H4 (cell line): Measurements from ENCODE around the gene JPH3. TPM values are rescaled to one million over a fixed set of nuclear protein-coding genes. Genes with fewer than 3 reads are reported as not detected.

Experiments used
- DNase-seq: peaks from one replicate; pipeline ENCODE4 v3.0.0-alpha.2; 2015; ENCODE audit warnings: low spot score
- total RNA-seq: library from RNA; depleted of rRNA; stranded (reverse); fragments of >200 nt; shearing (Covaris generic); gene quantifications from 2 replicates; pipeline ENCODE4 v1.2.3, GENCODE V29; 2014

JPH3 gene
- total RNA-seq, 1 experiment from 2014 or later: 3.3 TPM

DNA sequence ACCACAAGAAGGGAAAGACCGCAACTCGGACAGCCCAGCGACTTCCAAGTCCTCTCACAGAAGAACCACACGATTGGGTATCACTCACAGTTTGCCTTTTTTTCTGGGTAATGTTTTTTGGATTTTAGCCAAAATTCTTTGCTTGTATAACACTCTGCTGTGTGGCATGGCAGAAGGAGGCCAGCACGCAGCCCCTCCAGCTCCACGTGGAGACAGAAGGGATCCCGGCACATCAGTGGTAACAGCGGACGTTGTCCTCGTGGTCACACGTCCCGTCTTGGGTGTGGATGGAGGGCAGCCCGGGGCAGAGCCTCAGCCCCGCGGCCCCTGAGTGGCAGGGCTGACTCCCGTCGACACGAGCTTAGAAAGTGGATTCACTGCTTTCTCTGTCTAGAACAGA, 94.4 kb downstream of the JPH3 start:
- no peak for DNase-seq

DNA sequence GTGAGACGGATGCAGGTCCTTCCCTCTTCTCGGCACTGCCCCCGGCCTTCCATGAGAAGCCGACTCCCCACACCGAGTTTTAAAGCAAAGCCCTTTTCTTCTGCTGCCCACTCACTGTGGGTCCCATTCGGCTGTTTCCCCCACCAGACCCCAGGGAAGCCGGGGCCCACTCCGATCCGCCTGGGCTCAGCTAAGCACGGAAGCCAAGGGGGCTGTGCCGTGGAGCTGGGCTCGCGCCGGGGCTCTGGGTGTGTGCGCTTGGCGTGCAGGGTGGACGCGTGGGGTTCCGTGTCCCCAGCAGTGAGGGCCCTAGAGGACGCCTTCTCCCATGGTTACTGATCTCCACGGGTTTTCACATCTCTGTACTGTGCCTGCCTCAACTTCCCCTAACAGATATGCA, 94.9 kb downstream of the JPH3 start:
- no peak for DNase-seq

DNA sequence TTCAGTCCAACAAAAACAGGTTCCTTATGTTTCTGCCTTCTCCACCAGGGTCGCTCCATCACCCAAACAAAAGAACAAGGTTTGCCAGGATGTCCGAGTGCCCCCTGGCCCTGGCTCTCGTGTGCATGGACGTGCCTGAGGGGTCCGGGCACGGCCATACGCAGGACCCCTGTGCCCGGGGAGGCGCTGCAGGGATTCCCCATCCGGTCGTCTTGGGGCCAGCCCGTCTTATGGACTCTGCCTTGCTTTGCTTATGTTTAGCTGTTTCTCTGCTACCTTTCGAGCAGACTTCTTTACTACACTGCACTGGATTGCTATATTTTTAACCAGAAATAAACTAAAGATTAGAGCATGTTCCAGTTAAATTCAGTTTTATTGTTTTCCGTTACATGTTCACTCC, 95.5 kb downstream of the JPH3 start:
- DNase-seq: no peak

DNA sequence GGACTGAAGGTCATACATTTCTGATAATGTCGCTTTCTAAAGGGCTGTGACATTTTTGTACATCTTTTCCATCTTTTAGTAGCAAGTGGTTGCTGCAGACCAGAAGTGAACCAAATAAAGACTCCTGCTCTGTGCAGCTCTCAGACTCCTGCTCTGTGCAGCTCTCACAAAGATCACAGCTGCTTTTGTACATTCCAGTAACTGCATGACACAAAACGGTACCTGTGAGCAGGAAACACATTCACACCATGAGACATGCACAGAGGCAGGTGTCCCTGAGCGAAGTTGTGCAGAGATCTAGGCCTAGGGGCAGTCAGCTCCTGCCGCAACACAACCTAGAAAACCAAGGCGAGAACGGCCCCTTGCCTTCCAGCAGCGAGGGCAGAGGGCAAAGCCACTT, 95.9 kb downstream of the JPH3 start:
- DNase-seq: no peak

DNA sequence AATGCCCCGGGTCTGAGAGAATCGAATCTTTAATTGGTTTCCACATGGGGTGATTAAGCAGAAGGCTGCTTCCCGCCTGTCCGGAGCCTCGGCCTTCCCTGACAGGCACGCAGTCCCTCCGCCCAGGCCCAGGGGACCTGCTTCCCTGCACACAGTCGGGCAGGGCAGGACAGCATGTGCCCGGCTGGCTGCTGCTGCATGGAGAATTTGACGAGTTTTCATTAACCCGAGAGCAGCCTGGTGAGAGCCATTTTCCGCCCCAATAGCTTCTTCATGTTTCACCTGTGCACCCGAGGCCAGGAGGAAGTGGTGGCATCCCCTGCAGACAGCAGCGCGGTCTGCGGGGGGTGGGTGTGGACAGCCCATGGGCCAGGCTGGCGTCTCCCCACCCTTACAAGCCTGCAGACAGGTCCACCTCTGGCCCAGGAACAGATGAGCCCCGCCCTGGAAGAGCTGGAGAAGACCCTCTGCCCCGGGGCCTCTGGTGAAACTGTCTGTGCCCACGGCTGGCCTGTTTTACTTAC, 96.4 kb downstream of the JPH3 start:
- DNase-seq: no peak

DNA sequence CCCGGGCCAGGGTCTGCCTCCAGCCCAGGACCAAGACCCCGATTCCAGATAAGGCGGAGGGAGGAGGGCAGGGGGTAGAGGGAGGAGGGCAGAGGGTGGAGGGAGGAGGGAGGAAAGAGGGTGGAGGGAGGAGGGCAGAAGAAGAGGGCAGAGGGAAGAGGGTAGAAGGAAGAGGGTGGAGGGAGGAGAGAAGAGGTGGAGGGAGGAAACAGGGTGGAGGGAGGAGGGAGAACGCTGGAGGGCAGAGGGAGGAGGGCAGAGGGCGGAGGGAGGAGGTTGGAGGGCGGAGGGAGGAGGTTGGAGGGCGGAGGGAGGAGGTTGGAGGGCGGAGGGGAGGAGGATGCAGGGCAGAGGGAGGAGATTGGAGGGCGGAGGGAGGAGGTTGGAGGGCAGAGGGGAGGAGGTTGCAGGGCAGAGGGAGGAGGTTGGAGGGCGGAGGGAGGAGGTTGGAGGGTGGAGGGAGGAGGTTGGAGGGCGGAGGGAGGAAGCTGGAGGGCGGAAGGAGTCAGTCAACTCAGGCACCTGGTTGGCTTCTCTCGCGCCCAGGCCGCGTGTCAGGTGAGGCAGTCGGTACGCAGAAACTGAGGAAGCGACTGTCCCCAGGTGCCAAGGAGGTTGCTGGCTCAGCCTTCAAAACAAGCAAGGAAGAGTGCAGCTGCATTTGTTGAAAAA, 98.2 kb downstream of the JPH3 start:
- no peak for DNase-seq

DNA sequence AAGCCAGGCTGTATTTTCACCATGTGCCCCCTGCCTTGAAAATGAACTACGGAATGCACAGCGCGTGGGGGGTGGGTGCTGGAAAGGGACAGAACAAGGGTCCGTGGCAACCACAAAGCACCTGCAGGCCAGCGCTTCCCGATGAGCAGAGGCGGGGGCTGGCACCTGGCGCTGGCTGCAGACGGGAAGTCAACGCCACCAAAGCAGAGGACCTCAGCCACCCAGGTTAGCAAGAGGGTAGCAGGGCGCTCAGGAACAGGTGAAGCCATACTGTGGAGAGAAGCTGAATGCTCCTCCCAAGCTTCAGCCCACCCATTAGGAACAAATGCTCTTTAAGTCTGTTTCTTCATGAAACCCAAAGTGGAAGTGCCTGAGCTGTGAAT, 98.8 kb downstream of the JPH3 start:
- no peak for DNase-seq

DNA sequence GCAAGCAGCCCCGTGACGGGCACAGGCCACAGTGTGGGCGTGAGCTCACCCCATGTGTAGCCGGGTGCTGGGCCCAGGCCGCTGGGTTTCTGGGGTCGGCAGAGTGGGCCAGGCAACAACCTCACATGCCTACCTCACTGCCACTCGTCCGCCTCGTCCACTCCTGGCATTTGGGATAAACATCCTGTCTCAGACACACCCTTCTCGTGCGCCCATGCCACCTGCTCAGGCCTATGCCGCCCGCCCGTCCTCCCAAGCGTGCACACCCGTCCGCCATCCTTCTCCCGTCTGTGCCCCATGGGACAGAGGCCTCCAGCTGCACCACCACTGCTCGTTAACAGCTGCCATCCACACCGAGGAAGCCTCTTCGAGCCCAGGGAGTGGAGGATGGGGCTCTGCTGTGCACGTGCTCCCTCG, 99.2 kb downstream of the JPH3 start:
- DNase-seq: no peak

DNA sequence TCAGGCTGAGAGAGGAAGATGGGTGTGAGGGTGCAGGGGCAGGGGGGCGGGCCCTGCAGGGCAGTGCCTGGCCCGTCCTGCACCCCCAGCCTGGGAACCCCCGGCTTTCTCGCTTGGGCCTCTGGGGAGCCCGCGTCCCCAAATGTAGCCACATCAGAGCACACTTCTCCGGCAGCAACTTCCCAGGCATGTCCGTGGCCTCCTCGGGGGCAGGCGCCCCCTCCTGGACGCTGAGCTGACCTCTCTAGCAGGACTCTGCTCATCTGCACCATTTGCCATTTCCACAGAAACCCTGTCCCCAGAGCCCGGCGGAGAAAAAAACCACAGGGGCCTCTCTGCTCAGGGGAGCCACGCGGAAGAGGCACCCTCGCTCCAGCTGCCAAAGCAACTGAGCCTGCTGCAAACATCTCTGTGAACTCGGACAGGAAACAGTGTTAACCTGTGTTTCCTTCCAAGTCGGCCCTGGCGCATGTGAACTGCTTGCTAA, 100.1 kb downstream of the JPH3 start:
- DNase-seq: no peak

DNA sequence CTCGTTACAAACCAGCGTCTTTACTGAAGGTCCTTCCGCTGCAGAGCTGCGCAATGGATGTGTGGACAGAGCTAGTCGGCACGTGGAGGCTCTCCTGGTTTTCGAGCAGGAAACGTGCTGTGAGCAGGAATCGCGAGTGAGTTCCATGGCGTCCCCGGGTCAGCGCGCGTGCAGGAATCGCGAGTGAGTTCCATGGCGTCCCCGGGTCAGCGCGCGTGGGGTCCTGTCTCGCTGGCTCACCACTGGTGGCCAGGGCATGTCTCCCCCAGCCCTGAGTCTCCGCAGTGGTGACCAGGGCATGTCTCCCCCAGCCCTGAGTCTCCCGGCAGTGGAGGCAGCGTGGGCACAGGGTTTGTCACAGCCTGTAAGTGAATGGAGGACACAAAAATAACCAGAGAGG, 100.8 kb downstream of the JPH3 start:
- no peak for DNase-seq

DNA sequence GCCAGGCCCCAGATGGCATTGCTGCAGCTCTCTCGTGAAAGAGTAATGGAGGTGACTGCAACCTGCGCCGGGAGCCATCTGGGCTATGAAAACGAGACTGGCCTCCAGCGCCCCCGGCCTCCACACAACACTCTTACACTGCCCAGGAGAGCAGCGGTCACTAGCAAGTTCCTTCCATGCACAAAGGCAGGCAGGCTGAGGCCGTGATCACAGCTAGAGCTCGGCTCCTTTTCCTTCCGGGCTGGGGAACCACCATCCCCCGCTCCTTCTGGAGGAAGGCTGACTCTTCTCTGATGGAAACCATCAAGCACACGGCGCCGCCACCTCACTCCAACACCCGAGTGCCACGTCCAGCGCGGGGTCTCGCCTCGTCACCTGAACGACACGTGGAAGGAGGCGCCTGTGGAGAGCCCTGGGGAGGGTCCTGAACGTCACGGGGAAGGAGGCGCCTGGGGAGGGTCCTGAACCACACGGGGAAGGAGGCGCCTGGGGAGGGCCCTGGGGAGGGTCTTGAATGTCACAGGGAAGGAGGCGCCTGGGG, 101.6 kb downstream of the JPH3 start:
- DNase-seq: no peak

DNA sequence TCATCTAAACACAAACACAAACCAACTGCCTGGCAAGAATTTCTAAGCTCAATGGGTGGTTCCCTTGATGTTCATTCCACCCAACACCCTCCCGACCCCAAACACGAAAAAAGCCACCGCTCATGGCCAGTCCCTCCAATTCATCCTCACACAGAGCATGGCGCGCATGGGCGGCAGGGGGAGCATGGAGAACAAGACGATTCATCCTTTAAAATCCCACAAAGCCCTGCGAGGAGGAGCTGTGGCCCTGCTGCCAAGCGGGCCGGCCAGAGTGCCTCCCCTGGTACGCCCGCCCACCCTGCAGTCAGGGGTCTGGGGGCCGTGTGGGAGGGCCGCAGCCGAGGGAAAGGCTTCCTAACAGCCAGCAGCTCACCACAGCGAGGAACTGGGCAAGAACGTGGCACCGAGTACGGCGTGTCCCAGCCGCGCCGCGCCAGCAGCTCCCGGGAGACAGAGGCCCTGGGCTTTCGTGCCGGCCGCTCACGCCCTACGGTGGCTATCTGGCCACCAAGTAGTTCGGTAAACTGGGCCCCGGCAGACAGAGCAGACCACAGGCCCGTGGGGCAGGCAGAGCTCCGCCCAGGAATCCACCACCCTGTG, 102.5 kb downstream of the JPH3 start:
- DNase-seq: no peak

DNA sequence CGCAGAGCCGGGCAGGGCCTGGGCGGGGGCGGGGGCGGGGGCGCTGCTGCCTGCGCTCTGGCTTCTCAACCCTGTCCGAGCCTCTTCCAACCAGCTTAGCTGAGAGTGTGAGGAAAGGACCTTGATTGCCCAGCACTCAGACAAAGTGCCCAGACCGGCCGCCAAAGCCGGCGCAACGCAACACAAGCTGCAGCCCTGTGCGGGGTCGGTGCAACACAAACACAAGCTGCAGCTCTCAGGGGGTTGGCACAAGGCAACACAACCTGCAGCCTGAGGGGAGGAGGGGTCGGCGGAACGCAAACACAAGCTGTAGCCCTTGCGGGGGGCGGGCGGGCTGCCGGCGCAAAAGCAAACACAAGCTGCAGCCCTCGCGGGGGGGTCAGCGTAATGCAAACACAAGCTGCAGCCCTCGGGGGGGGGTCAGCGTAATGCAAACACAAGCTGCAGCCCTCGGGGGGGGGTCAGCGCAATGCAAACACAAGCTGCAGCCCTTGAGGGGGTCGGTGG, 103.5 kb downstream of the JPH3 start:
- DNase-seq: no peak

DNA sequence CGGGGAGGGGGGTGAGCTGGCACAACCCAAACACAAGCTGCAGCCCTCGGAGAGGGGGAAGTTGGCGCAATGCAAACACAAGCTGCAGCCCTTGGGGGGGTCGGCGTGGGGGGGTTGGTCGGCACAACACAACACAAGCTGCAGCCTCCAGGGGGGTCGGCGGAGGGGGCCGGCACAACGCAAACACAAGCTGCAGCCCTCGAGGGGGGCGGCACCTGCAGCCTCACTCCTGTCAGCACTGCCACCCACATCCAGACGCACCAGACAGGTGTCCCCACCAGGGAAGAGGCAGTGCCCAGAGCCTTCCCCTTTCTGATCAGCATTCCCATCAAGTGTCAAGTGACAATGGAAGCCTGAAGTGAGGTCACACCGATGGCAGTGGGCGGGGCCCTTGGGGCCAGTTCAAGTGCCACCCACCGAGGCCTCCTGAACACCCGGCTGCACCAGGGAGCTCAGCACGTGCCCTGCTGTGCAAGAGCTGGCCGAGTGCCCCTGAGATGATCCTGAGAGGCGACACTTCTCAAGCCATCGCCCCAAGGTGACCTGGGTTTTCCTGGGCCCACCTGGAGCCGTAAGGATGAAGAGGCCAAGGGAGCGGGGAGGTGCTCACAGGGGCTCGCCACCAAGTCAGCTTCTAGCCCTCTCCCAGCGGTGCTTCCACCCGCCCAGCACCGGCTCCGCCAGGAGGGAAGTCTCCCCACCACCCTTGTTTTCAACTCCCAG, 104.1 kb downstream of the JPH3 start:
- DNase-seq: no peak

DNA sequence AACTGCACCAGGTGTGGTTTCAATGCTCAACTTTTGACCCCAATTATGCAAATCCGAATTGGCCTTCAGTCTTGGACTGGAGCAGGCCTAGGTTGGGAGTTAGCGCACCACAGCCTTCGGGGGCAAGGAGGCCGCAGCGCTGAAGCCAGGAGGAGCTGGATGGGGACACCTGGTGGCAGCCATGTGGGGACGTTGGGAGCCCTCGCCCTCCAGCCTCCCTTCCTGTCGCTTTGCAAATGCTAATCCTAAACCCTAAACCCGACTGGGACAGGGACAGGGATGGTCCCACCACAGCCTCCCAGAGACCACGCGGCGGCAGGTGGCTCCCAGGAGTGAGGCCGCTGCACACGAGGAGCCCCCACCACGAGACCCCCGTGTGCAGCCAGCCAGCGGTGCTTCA, 104.8 kb downstream of the JPH3 start:
- DNase-seq: no peak

DNA sequence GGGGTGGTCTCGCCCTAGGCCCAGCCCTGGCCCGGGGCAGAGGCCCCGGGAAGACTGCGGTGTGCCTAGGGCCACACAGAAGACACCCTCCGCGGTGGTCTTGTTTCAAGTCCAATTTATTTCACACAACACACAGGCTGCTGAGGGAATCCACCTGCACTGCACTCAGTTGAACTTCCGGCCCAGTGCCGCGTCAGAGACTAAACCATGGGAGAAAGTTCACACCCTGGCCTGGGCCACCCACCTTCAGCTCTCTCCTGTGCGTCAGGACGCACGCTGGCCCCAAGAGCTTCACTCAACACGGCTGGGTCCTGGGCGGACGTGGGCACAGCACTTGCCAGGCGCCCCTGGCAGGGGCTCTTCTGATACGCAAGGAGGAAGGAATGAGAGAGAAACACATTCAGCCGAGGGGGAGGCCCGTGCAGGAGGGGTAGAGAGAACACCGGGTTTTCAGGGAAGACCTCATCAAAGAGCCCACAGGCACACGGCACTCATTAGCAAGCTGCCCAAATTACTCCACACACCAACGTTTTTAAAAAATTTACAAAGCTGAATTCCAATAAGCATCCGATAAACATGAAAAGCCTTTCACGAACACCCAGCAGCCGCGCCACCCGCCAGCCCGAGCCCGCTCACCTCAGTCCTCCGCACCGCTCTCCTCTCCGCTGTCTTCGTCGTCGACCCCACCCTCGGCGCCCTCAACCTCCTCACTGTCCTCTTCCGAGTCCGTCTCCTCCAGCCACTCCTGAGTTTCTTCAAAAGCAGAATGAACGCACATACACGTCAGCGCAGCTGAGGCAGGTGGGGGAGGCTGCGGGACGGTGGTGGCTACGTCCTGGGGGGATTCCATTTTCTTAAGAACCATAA, 105.6 kb downstream of the JPH3 start:
- DNase-seq: no peak

DNA sequence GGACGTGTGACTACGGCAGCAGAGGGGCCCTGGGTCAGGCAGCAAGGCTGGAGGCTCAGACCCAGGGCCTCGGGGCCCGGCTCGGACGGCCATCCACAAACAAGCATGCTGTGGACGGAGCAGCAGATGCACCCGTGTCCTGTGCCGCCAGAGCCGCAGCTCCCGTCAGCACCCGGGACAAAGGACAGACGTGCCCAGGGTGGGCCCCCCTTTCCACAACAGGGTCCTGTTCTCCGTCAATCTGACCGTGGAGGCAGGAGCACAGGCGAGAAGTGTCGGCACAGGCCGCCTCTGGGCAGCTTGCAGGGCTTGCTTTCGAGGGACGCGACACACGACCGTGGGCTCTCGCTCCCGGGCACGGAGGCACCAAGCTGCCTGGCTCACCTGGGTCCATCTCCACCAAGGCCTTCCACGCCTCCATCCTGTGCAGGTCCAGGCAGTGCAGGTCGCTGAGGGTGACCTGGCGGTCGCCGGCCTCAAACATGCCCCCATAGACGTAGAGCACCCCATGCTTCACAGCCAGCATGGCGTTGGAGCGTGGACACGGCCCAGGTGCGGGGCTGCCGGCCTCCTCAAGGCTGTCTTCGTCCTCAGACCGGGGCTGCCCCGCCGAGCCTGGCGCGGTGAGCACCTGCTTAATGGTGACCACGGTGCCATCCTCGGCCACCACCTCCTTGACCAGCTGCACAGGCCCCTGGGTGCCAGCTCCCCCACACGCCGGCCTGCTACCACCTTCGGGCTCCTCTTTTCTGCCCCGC, 106.8 kb downstream of the JPH3 start:
- no peak for DNase-seq

DNA sequence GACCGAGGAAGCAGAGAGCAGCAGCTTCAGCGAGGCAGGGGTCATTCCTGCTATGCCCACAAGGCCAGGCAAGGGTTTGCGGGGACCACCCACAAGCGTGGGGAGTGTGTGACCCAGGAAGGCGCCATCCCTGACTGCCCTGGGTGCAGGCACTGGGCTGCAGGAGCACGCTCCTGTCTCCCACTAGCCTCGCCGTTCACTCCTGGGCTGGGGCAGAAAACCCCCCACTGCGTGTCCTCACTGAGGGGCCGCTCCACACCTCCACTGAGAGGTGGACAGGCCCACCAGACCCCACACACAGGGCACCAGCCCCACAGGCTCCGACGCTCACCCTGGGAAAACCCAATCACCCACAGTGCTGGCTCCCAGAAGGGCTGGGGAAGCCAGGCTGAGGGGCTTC, 107.4 kb downstream of the JPH3 start:
- no peak for DNase-seq

DNA sequence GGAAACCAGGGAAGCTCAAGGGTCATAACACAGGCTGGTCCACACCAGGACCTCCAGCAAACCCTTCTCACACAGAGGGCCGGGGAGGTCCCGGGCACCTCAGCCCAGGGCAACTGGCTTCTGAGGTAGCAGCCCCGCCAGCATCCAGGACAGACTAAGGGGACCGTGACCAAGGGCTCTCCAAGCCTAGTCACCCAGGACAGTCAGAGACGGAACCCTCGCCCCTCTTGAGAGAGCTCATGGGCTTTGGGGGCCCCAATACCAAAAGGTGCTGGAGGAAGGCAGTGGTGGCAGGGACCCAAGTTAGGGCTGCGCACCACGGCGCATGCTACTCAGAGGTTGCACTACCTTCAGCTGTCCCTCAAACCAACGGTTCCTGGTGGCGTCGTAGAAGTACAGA, 108.6 kb downstream of the JPH3 start:
- no peak for DNase-seq

DNA sequence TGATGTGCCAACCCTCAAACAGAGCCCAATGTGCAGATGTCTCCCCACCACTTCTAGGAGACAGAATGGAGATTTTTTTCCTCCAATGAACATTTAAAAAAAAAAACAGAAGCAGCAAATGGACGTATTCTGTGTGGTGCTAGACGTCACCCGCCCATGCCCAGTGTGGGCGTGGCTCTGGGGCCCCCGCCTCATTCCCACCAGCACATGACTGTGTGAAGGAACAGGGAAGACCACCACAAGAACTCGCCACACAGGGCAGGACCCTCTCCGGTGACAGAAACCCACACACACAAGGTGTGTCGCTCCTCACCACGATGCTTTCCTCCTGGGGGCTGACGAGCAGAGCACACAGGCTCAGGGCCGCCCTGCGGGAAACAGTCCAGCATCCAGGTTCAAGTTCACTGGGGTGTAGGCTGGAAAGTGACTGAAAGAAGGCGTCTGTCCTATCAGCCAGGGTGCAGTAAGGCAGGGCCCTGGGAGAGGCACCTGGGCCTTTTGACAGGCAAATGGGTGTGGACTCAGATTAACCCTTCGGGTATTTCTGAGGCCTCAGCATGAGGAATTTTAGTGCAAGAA, 110.0 kb downstream of the JPH3 start:
- no peak for DNase-seq
